ENCODE measurements around the gene C19orf47.
"Not testable (repeated sequence)": the region's sequence is repeated elsewhere in the genome, so short reads cannot be mapped to it uniquely, and the experiment has no call there.

The C19orf47 gene

GRCh38 chr19:40371802-40372122 is 23.6 kb upstream of the C19orf47 start:
- H3K27ac ChIP-seq (ENCODE audit: low read length), result no peak overlapping the region
- H3K9ac ChIP-seq (ENCODE audit: low read length), result no peak overlapping the region
- H3K4me3 ChIP-seq (ENCODE audit: low read length), result no peak overlapping the region
- no peaks in the 10 kb centered on the region for H3K9me3 ChIP-seq (ENCODE audit: control insufficient read depth, low read depth, low read length)
- no peaks in the 10 kb centered on the region for H3K4me1 ChIP-seq (ENCODE audit: control insufficient read depth, low read depth, low read length)
- peaks cover 44% of the 10 kb centered on the region for H3K36me3 ChIP-seq (ENCODE audit: control insufficient read depth, low read depth, low read length)
- no peaks in the 10 kb centered on the region for H3K27me3 ChIP-seq (ENCODE audit: control insufficient read depth, insufficient read depth, low read length)

GRCh38 chr19:40370997-40371801 is 23.0 kb upstream of the C19orf47 start:
- Histone ChIP-seq H3K9me3 (ENCODE audit: control insufficient read depth, low read depth, low read length) (no peaks in the 10 kb centered on the region), H3K36me3 (ENCODE audit: control insufficient read depth, low read depth, low read length) (peaks cover 44% of the 10 kb centered on the region), H3K9ac (ENCODE audit: low read length) (no peak overlapping the region), H3K4me3 (ENCODE audit: low read length) (no peak overlapping the region), H3K4me1 (ENCODE audit: control insufficient read depth, low read depth, low read length) (peaks cover 5% of the 10 kb centered on the region), H3K27ac (ENCODE audit: low read length) (no peak overlapping the region), H3K27me3 (ENCODE audit: control insufficient read depth, insufficient read depth, low read length) (no peaks in the 10 kb centered on the region)

GRCh38 chr19:40370253-40370652 is 22.1 kb upstream of the C19orf47 start:
- H3K27me3 ChIP-seq (ENCODE audit: control insufficient read depth, insufficient read depth, low read length), result not testable (repeated sequence)

DNA sequence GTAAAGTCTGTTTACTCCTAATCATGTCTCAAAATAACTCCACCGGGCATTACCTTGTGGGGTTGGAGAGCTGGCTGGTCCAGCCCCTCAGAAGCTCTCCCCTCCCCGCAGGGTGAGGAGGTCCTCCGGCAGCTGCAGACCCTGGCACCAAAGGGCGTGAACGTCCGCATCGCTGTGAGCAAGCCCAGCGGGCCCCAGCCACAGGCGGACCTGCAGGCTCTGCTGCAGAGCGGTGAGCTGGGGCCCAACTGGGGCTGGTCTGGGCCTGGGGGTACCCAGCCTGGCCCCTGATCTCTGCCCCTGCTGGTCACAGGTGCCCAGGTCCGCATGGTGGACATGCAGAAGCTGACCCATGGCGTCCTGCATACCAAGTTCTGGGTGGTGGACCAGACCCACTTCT is 21.6 kb upstream of the C19orf47 start:
- Histone ChIP-seq H3K9ac (ENCODE audit: low read length) (no peak overlapping the region), H3K9me3 (ENCODE audit: control insufficient read depth, low read depth, low read length) (no peaks in the 10 kb centered on the region), H3K4me1 (ENCODE audit: control insufficient read depth, low read depth, low read length) (peaks cover 7% of the 10 kb centered on the region), H3K27ac (ENCODE audit: low read length) (no peak overlapping the region), H3K36me3 (ENCODE audit: control insufficient read depth, low read depth, low read length) (peaks cover 44% of the 10 kb centered on the region), H3K27me3 (ENCODE audit: control insufficient read depth, insufficient read depth, low read length) (no peaks in the 10 kb centered on the region), H3K4me3 (ENCODE audit: low read length) (no peak overlapping the region)

More at GRCh38 chr19:40370253-40370652, 22.1 kb upstream of the C19orf47 start:
- not testable (repeated sequence) for H3K9ac ChIP-seq (ENCODE audit: low read length); H3K27ac ChIP-seq (ENCODE audit: low read length); H3K9me3 ChIP-seq (ENCODE audit: control insufficient read depth, low read depth, low read length); H3K4me3 ChIP-seq (ENCODE audit: low read length); H3K4me1 ChIP-seq (ENCODE audit: control insufficient read depth, low read depth, low read length)
- H3K36me3 ChIP-seq (ENCODE audit: control insufficient read depth, low read depth, low read length), result peaks cover 44% of the 10 kb centered on the region

DNA sequence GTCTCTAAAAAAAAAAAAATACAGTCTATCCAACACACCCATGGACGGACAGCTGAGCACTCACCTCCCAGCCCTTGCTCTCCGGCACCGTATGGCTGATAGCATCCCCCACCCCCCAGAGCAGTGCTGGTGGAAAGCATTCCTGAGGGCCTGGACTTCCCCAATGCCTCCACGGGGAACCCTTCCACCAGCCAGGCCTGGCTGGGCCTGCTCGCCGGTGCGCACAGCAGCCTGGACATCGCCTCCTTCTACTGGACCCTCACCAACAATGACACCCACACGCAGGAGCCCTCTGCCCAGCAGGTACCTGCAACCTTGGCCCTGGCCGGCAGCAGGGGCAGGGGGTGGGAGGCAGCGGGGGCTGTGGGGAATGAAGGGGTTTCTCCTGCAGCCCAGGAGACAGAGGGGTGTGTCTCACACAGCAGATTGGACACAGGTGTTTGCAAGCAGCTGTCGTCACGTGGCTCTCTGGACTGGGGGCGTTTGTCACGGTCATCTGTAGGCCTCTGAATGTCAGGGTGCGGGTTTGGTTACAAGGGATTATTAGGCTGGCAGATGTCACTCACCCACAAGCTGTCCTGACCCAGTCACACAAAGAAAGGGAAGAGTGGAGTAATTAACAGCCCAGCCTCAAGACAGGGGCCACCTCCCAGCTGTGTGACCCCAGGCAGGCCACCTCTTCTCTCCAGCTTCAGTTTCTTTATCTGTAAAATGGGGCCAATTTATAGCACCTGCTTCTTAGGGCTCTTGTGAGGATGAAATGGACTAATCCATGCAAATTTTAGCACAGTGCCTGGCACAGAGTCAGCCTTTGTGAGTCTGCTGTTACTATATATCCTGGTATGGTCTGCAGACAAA is 19.6 kb upstream of the C19orf47 start:
- H3K27ac ChIP-seq (ENCODE audit: low read length), result no peak overlapping the region
- H3K4me3 ChIP-seq (ENCODE audit: low read length), result no peak overlapping the region
- no peaks in the 10 kb centered on the region for H3K9me3 ChIP-seq (ENCODE audit: control insufficient read depth, low read depth, low read length)
- H3K36me3 ChIP-seq (ENCODE audit: control insufficient read depth, low read depth, low read length), result peaks cover 32% of the 10 kb centered on the region
- no peaks in the 10 kb centered on the region for H3K27me3 ChIP-seq (ENCODE audit: control insufficient read depth, insufficient read depth, low read length)
- peaks cover 7% of the 10 kb centered on the region for H3K4me1 ChIP-seq (ENCODE audit: control insufficient read depth, low read depth, low read length)
- peak overlapping the region; percentile 66 for H3K9ac ChIP-seq (ENCODE audit: low read length)

- H3K36me3 ChIP-seq (ENCODE audit: control insufficient read depth, low read depth, low read length), result peaks cover 24% of the 10 kb centered on the region
- no peaks in the 10 kb centered on the region for H3K27me3 ChIP-seq (ENCODE audit: control insufficient read depth, insufficient read depth, low read length)
- no peak overlapping the region for H3K27ac ChIP-seq (ENCODE audit: low read length)
- H3K4me1 ChIP-seq (ENCODE audit: control insufficient read depth, low read depth, low read length), result peaks cover 7% of the 10 kb centered on the region
- H3K4me3 ChIP-seq (ENCODE audit: low read length), result peak overlapping the region; percentile 74
- no peaks in the 10 kb centered on the region for H3K9me3 ChIP-seq (ENCODE audit: control insufficient read depth, low read depth, low read length)
- peak overlapping the region; percentile 66 for H3K9ac ChIP-seq (ENCODE audit: low read length)
Observed at GRCh38 chr19:40366697-40367561, 18.7 kb upstream of the C19orf47 start.

DNA sequence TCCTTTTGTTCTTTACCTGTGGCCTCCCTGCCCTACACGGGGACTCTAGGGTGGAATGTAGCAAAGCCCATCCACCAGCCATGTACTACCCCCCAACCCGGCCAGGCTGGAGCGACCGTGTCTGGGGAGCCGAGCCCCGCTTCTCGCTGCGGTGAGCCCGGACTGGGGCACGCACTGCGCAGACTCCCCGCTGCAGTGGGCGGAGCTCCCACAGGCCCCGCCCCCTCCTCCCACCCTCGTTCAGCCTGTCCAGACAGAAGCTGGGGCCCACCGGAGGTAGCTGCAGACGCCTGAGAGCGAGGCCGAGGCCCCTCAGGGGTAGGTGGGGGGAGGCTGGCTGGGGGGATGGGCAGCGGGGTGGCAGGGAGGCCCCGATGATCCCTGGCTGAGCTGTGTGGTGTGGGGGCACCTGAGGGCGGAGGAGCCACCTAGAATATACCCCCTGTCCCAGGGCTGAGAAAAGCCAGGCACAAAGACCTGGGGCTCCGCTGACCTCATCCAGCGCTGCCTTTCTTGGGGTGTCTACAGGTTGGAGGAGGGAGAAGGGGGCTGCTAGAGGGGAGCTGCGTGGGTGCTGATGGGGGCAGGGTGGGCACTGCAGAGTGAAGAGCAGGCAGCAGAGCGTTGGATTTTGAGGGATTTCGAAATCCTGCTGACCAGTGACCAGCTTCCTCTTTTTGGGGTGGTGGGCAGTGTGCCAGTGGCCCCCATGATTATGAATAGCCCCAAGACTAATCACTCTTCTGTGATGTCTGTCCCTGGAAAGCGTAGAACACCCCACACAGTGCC is 17.6 kb upstream of the C19orf47 start:
- Histone ChIP-seq H3K4me1 (ENCODE audit: control insufficient read depth, low read depth, low read length) (peaks cover 7% of the 10 kb centered on the region), H3K9me3 (ENCODE audit: control insufficient read depth, low read depth, low read length) (no peaks in the 10 kb centered on the region), H3K27ac (ENCODE audit: low read length) (no peak overlapping the region), H3K27me3 (ENCODE audit: control insufficient read depth, insufficient read depth, low read length) (no peaks in the 10 kb centered on the region), H3K9ac (ENCODE audit: low read length) (peak overlapping the region; percentile 66), H3K4me3 (ENCODE audit: low read length) (peak overlapping the region; percentile 74), H3K36me3 (ENCODE audit: control insufficient read depth, low read depth, low read length) (peaks cover 16% of the 10 kb centered on the region)

DNA sequence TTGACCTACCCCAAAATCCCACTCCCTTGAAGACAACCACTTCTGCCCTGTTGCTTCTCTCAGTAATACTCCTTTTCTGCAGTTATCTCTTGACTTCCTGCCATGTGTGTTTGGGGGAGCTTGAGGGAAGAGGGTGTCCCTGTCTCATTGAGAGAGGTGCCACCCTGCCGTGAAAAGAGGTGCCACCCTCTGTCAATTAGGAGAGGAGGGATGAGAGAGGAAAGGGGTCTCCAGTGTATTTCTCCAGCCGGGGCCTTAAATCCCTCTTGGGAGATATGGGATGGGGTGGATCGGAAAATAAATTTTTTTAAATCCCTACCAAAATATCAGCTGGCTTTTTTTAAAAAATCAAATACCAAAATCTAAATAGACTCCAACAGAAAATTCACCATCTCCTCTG is 16.8 kb upstream of the C19orf47 start:
- H3K4me1 ChIP-seq (ENCODE audit: control insufficient read depth, low read depth, low read length), result peaks cover 7% of the 10 kb centered on the region
- H3K27ac ChIP-seq (ENCODE audit: low read length), result no peak overlapping the region
- peaks cover 12% of the 10 kb centered on the region for H3K36me3 ChIP-seq (ENCODE audit: control insufficient read depth, low read depth, low read length)
- no peaks in the 10 kb centered on the region for H3K9me3 ChIP-seq (ENCODE audit: control insufficient read depth, low read depth, low read length)
- H3K9ac ChIP-seq (ENCODE audit: low read length), result peak overlapping the region; percentile 6
- H3K27me3 ChIP-seq (ENCODE audit: control insufficient read depth, insufficient read depth, low read length), result no peaks in the 10 kb centered on the region
- peak overlapping the region; percentile 74 for H3K4me3 ChIP-seq (ENCODE audit: low read length)

DNA sequence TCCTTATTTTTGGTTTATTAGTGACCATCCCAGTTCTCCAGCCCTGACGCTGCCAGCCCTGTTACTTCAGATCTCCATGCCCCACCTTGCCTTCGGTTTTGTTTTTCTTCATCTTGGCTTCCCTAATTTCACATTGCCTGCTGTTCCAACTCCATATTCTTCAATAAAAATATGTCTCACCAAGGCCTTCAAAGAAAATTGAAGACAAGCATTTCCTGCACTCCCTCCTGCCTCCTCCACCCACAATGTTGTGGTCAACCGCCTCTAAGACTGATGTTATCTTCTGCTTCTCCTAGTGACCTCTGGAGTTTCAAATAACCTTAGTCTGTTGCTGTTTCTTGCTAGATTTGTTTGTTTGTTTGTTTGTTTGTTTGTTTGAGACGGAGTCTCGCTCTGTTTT is 14.9 kb upstream of the C19orf47 start:
- H3K9ac ChIP-seq (ENCODE audit: low read length), result no peak overlapping the region
- H3K27ac ChIP-seq (ENCODE audit: low read length), result no peak overlapping the region
- H3K4me1 ChIP-seq (ENCODE audit: control insufficient read depth, low read depth, low read length), result peaks cover 7% of the 10 kb centered on the region

DNA sequence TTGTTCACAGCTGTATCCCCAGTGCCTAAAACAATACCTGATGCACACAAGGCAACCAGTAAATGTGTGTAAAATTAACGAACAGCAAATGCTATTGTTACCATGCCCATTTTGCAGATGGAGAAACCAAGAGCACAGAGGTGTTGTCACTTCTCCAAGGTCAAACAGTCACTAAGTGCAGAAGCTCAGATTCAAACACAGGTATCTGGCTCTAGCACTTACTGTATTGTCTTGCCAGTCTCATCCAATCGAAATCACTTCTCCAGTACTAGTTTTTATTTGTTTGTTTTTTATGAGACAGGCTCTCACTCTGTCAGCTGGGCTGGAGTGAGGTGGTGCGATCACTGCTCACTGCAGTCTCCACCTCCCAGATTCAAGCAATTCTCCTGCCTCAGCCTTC is 14.0 kb upstream of the C19orf47 start:
- Histone ChIP-seq H3K9ac (ENCODE audit: low read length) (no peak overlapping the region), H3K27me3 (ENCODE audit: control insufficient read depth, insufficient read depth, low read length) (no peaks in the 10 kb centered on the region), H3K4me3 (ENCODE audit: low read length) (no peak overlapping the region), H3K36me3 (ENCODE audit: control insufficient read depth, low read depth, low read length) (no peaks in the 10 kb centered on the region), H3K4me1 (ENCODE audit: control insufficient read depth, low read depth, low read length) (peaks cover 7% of the 10 kb centered on the region), H3K27ac (ENCODE audit: low read length) (no peak overlapping the region), H3K9me3 (ENCODE audit: control insufficient read depth, low read depth, low read length) (no peaks in the 10 kb centered on the region)

More for the DNA sequence above, 14.9 kb upstream of the C19orf47 start:
- H3K36me3 ChIP-seq (ENCODE audit: control insufficient read depth, low read depth, low read length), result peaks cover 3% of the 10 kb centered on the region
- H3K27me3 ChIP-seq (ENCODE audit: control insufficient read depth, insufficient read depth, low read length), result no peaks in the 10 kb centered on the region
- H3K9me3 ChIP-seq (ENCODE audit: control insufficient read depth, low read depth, low read length), result no peaks in the 10 kb centered on the region
- H3K4me3 ChIP-seq (ENCODE audit: low read length), result no peak overlapping the region
